Measurements from ENCODE around the gene HLA-B.

The HLA-B gene

GRCh38 chr6:31352683-31353383 is 4.1 kb downstream of the HLA-B start:
- DNase-seq (ENCODE audit: low spot score), result no peak

- DNase-seq (ENCODE audit: low spot score), result no peak
These were observed 4.7 kb downstream of the HLA-B start for GRCh38 chr6:31352310-31352682.

GRCh38 chr6:31351401-31352309 is 5.3 kb downstream of the HLA-B start:
- no peak for DNase-seq (ENCODE audit: low spot score)

DNA sequence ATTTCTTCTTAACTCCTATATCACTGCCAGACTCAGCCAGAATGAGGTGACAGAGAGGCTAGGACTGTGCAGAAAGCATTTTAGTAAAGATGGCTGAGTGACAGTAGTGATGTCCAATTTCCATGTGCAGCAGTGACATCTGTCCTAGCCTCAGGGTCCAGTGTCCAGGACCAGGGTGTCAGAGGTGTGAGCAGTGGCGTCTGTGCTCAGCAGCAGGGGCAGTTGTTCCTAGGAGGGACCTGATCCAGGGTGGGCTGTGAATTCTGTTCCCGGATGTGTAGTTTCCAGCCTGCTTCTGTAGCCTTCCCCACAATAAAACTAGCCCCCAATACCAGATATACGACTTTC is 6.0 kb downstream of the HLA-B start:
- DNase-seq (ENCODE audit: low spot score), result no peak

GRCh38 chr6:31350196-31351032 is 6.6 kb downstream of the HLA-B start:
- no peak for DNase-seq (ENCODE audit: low spot score)

- no peak for DNase-seq (ENCODE audit: low spot score)
These were observed 7.7 kb downstream of the HLA-B start for GRCh38 chr6:31349301-31349700.

DNA sequence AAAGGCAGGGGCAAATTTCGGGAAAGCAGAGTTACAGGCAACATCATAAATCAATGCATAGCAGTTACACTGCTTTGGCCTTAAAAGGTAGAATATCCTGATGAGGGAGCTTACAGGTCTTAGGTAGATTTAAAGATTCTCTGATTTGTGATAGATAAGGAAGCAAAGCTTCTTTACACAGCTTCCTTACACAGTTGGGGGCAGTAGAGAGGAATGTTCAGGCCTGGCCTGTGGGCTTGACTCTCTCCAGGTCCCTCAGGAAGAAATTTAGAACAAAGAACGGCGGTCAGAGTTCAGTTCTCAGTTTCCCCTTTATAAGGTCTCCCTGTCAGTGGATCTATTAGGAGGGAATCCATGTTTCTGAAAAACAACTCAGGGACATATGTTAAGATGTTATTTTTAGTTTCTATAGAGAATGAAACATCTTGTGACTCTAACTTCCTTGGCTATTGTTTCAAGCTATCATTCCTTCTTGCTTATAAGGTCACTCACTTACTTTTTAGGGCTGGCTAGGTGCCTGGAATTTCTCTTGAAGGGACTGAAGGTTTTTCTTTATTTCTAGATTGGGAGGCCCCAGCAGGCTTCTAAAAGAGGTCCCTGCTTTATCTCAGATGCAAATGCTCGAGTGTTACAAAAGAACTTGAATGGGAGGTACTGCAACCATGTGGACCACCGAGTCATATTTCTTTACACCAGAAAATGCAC is 11.8 kb downstream of the HLA-B start:
- no peak for DNase-seq (ENCODE audit: low spot score)

DNA sequence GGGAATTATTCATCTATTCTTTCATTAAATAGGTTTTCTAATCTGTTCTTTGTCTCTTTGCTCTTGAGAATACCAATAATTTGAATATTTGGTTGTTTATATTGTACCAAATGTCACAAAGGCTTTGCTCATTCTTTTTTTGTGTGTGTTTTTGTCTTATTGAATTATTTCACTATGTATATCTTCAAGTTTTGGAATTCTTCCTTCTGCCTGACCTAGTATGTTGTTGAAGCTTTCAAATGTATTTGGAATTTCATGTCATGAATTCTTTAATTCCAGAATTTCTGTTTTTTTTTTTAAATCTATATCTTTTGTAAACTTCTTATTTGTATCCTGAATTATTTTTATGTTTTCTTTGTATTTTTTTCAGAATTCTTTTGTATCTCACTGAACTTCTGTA is 16.8 kb downstream of the HLA-B start:
- no peak for DNase-seq (ENCODE audit: low spot score)

- DNase-seq (ENCODE audit: low spot score), result no peak
These were observed 17.8 kb downstream of the HLA-B start for GRCh38 chr6:31339210-31339609.

GRCh38 chr6:31336896-31337496 is 20.0 kb downstream of the HLA-B start:
- DNase-seq (ENCODE audit: low spot score), result no peak

- no peak for DNase-seq (ENCODE audit: low spot score)
These were observed 24.1 kb downstream of the HLA-B start for GRCh38 chr6:31332637-31333602.

- DNase-seq (ENCODE audit: low spot score), result no peak
These were observed 28.5 kb downstream of the HLA-B start for GRCh38 chr6:31328355-31328960.

GRCh38 chr6:31321820-31322219 is 35.2 kb downstream of the HLA-B start:
- no peak for DNase-seq (ENCODE audit: low spot score)

DNA sequence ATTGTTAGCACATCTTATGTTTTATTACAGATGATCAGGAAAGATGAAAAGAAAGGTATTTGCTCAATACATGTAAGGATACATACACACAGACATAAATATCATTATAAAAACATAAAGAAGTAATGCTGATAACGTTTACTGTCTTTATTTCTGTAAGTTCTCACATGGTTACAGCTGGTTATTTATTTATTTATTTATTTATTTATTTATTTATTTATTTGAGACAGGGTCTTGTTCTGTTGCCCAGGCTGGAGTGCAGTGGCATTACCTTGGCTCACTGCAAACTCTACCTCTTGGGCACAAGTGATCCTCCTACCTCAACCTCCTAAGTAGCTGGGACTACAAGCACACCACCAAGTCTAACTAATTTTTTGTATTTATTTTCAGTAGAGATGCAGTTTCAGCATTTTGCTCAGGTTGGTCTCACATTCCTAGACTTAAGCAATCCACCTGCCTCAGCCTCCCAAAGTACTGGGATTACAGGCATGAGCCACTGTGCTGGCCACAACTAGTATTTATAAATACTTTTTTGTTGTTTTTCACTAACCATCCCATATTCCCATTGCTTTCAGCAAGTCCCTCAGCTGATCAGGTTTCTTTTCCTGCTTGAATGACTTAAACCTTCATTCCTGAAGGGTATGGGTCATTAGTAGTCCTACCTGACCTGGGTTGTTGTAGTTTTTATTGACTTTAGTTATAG is 35.8 kb downstream of the HLA-B start:
- DNase-seq (ENCODE audit: low spot score), result no peak

GRCh38 chr6:31317036-31317435 is 39.9 kb downstream of the HLA-B start:
- no peak for DNase-seq (ENCODE audit: low spot score)

- no peak for DNase-seq (ENCODE audit: low spot score)
These were observed 47.3 kb downstream of the HLA-B start for GRCh38 chr6:31309641-31310040.

- no peak for DNase-seq (ENCODE audit: low spot score)
These were observed 48.2 kb downstream of the HLA-B start for GRCh38 chr6:31308845-31309175.

DNA sequence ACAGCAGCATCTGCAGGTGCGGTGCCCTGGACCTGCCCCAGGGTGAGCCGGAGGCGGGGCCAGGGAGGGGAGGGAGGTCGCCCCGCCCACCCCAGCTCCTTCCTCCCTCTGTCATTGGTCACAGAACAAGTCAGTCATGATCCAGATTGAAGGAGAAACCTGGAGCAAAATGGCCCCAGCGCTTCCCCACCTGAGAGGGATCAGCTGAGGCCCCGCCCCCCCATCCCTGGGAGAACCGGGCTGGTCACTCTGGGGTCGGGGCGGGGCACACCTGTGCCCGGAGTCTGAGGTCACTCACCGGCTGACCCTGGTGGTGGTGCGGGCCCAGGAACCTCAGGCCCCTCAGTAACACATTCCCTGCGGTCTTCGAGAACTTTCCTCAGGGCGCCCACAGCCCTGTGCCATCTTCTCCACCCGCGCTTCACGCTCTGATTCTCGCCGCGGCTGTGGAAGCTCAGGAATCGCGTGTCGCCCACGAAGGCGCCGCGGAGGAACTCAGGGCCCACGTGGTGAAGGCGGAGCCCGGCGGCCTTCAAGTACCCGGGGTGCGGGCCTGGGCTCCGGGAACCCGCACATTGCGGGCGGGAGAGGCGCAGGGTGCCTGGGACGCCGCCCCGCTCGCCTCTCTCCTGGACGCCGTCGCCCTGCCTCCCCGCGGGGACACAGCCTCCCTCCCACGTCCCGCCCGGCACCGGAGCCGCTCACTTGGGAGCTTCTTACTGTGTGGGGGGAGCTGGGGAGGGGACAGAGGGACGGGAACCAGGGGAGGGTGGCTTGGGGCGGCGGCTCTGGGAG is 48.7 kb downstream of the HLA-B start:
- no peak for DNase-seq (ENCODE audit: low spot score)

- no peak for DNase-seq (ENCODE audit: low spot score)
These were observed 49.3 kb downstream of the HLA-B start for GRCh38 chr6:31307669-31308049.

All from HuH-7 (cell line).